GOT3 (cell line): ENCODE data around the gene KDM4E.
"Not testable (repeated sequence)": the region's sequence is repeated elsewhere in the genome, so short reads cannot be mapped to it uniquely, and the experiment has no call there.

Experiments used
- DNase-seq: peaks from one replicate; lab custom pipeline; 2025; ENCODE audit warnings: mixed read lengths; lab: John Stamatoyannopoulos, UW

The KDM4E gene

DNA sequence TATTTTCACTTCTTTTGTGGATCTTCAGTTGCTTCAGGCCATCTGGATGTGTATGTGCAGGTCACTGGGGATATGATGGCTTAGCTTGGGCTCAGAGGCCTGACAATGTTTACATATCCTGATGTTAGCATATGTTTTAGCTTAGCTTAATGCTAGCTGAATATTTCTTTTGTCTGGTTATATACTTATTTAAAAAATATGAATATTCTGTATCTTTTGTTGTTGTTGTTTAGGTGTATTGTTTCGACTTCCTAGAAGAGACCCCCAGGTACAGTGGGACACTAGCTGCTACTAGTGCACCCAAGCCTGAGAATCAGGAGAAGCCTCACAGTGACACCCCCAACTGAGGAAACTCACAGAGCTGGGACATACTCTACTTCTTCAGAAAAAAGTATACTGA is at the start of gene KDM4E:
KDM4E (plus strand) TSS at position 301 of the 400 bp plus-strand sequence. CDS start 300 bp downstream, outside the sequence.
- DNase-seq = no peak

DNA sequence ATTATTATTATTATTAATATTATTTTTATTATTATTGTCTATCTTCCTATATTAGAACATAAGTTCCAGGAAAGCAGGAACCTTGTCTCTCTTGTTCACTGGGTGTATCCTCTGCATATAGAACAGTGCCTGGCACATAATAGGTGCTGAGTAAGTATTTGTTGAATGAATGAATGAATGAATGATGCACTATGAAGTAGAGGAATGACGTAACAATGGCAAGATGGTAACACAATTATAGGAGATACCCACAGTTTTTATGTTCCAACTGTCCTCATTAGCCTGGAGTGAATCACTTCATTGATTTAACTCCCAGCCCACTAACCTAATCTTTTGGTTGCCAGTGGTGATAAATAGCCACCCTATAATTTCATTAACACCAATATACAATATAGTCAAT is 49.5 kb upstream of the KDM4E start:
- DNase-seq = no peak

DNA sequence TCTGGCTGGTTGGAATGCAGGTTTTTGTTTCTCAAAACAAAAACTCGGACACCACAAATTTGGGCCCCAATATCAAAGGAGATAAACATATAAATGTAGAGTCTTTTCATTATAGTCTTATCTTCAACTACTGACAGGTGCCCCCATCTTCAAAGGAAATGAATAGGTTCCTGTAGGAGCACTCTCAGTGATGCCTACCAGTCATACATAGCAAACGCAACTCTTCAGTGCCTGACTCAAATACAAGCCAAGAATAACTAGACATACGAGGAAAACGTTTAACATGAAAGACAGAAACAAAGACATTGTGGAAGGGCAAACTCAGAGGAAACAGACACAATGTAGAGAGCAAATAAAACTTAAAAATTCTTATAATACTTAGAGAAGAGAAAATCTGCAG is 37.7 kb upstream of the KDM4E start:
- no peak for DNase-seq

DNA sequence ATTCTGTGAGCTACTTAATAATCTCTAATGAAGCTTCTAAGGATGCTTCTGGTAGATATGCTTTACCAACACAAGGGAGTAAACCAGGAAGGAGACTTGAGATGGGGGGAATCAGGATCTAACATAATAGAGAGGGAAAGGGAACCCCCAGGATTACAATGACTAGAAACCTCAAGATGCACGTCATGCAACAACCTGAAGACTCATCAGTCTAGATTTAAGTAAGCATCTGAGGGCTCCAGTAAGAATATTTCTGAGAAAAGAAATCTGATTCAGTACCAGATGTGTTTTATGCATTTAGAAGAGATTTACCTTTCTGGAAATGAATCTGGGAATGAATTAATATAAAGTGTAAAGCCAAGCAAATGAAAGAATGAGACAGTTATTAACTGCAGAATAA is 36.3 kb upstream of the KDM4E start:
- no peak for DNase-seq

DNA sequence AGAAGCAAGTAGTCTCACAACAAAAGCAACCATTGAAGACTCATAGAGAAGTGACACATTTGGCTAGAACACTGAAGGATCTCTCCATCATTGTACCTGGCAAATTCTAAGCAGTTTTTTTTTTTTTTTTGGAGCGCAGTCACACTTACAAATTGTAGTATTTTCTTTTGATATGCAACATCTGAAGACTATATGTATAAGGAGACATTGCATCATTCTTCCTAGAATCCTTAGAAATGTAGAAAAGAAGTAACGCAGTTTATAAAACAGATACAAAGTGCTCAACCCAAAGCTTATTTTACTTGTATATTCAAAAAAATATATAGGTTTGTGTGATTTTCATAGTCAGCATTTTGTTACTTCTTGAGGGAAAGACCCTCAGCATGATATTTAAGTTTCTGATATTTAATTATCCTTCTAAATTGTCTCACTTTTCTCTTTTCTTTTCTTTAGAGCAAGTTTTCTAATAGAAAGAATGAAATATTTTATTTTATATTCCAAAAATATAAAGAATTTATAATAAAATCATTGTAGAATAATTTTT is 31.6 kb upstream of the KDM4E start:
- DNase-seq = no peak

DNA sequence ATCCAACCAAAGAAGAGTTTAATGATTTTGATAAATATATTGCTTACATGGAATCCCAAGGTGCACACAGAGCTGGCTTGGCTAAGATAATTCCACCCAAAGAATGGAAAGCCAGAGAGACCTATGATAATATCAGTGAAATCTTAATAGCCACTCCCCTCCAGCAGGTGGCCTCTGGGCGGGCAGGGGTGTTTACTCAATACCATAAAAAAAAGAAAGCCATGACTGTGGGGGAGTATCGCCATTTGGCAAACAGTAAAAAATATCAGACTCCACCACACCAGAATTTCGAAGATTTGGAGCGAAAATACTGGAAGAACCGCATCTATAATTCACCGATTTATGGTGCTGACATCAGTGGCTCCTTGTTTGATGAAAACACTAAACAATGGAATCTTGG is 27.6 kb upstream of the KDM4E start:
- no peak for DNase-seq

DNA sequence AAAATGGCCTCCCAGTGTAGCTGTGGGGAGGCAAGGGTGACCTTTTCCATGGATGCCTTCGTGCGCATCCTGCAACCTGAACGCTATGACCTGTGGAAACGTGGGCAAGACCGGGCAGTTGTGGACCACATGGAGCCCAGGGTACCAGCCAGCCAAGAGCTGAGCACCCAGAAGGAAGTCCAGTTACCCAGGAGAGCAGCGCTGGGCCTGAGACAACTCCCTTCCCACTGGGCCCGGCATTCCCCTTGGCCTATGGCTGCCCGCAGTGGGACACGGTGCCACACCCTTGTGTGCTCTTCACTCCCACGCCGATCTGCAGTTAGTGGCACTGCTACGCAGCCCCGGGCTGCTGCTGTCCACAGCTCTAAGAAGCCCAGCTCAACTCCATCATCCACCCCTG is 26.8 kb upstream of the KDM4E start:
- no peak for DNase-seq

DNA sequence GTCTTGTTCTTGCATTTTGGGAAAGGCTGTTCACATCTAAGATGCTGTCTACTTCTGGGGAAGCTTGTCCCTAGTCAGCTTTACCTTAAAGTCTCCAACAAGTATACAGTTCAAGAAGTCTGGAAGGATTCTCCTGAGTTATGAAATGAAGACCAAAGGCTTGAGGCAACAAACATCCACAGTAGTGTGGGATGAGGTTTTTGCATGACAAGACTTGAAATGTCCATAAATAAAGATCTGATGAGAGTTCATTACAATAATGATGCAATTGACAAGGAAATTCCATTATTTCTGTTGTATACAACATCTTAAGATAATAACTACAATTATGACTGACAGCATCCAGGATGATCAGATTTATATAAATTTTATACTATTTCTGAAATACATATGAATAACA is 21.3 kb upstream of the KDM4E start:
- no peak for DNase-seq

DNA sequence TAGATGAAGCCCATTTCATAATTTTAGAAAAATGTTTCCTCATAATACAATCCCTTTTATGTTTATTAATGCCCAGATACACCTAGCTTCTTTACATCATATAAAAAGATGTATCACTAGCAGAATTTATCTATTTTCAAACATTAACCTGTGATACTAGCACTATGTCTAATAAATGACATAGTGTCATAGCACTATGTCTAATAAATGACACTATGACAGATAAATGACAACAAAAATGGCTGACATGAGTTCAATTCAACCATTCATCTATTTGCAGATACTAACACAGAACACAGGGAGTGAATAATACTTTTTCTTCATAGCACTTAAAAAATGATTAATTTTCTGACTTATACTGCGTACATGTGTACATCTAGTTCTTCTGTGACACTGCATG is 19.4 kb upstream of the KDM4E start:
- DNase-seq = no peak

DNA sequence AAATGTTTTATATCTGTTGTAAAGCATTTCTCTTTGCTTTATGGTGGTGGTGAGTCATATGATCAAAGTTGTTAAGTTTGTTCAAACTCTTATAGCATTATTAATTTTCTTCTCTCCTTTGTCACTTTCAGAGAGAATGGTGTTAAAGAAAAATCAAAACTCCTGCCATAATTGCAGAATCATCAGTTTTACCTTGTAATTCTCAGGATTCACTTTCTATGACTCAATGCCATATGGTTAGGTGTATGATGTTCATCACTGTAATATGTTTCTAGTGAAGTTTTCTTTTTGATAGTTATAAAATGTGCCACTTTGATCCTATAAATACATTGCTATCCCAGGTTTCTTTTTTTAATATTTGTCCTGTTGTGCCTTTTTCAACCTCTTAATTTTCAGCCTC is 13.7 kb upstream of the KDM4E start:
- no peak for DNase-seq

DNA sequence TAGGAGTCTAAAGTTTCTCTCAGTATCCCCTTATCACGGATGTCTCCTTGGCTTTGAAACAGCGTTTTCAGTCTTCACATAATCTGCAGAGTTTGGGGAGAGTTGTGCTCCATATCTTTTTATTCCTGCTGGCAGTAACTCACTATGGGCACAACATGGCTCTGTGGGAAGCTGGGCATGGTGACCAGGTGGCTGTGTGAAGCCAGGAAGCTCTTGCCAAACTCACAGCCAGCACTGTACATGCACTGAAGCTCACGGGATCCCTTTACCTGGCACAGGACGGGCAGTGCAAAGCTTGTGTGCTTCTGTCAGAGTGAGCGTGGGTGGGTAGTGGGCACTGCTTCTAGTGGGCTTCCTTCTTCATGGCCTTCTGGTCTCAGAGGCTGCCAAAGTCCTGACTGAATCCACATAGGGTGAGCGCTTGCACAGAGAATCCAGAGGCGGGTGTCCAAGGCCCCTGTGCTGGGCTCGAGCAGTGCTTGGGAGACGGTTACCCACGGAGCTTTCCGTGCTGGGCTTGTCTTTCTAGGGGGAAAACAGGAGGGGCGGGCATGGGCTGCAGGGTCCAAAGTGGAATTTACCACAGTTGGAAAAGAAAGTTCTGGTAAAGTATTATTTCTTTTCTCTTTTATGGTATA is 10.8 kb upstream of the KDM4E start:
- no peak for DNase-seq

DNA sequence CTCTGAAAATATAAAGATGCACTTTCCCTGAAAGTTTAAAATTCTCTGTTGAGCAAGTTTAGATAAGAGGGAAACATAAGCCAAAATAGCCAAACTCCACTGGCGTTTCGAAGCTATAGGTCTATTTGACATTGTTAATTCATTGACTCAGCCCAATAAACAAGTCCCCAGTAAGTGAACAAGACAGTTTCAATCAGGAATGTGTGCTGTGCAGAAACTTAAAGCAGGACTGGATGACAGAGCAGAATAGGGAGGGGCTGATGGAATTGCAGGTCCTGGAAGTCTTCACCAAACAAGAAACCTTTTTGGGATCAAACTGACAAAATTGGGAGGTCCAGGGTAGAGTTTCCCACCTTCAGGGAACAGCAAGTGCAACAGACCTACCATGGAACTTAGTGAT is 8.9 kb upstream of the KDM4E start:
- DNase-seq = no peak

DNA sequence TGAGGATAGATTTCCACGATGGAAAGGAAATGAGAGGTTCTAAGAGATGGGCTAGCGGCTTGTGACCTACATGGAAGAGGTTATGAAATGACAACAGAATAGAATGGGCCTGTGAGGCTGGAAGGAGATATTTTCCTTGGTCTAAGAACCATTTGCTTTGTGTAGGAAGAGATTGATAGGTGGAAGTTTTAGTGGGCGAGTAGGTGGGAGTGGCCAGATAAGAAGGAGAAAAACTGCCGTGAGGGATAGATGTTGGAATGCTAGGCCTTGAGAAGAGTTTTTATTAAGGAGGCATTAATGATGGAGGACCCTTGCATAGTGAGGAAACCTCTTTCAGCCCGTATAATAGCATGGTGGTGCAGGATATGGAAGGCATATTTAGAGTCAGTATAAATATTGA is 3.6 kb upstream of the KDM4E start:
- not testable (repeated sequence) for DNase-seq

DNA sequence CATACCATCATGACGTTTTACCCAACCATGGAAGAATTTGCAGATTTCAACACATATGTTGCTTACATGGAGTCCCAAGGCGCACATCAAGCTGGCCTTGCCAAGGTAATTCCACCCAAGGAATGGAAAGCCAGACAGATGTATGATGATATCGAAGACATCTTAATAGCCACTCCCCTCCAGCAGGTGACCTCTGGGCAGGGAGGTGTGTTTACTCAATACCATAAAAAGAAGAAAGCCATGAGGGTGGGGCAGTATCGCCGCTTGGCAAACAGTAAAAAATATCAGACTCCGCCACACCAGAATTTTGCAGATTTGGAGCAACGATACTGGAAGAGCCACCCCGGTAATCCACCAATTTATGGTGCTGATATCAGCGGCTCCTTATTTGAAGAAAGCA is 536 bp downstream of the KDM4E start:
- DNase-seq = not testable (repeated sequence)

DNA sequence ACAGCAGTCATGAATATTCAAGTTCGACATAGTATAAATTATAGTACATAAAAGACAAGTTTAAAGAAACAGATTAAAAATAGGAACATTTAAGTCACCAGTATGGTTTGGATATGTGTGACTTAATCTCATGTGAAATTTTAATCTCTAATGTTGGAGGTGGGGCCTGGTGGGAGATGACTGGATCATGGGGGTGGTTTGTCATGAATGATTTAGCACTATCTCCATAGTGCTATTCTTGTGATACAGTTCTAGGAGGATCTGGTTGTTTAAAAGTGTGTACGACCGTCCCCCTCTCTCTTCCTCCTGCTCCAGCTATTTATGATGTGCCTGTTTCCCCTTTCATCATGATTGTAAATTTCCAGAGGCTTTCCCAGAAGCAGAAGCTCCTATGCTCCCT is 3.3 kb downstream of the KDM4E start:
- no peak for DNase-seq

DNA sequence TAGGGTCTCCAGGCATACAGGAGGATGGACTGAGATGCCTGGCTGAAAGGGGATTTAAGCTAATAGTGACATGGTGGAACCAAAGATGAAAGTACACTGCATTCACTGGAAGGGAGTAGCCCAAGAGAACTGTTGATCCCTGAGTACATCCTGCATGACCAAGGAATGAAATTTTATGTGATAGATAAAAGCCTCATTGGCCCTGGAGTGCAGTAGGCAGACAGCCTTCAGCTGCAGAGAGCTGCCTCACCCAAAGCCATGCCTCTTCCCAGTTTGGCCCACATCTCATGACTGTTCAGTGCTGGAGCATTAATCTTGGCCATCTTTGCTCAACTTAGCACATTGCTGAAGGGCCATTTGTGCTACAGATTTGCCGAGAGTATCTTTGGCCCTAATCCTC is 8.0 kb downstream of the KDM4E start:
- DNase-seq = no peak

DNA sequence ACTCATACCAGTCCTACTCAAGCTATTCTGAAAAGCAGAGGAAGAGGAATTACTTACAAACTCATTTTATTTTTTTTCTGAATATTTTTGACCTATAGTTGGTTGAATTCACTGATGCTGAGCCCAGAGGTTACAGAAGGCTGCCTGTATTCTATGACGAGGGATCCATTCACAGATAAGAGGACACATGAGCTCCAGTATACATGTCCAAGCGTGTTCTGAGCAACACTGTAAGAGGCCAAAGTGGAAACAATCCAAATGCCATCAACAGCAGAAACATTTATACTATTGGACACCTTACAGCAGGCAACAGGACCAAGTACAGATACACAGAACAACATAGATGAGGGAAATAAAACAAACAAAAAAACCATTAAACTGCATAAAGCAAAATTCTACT is 10.3 kb downstream of the KDM4E start:
- DNase-seq = no peak

DNA sequence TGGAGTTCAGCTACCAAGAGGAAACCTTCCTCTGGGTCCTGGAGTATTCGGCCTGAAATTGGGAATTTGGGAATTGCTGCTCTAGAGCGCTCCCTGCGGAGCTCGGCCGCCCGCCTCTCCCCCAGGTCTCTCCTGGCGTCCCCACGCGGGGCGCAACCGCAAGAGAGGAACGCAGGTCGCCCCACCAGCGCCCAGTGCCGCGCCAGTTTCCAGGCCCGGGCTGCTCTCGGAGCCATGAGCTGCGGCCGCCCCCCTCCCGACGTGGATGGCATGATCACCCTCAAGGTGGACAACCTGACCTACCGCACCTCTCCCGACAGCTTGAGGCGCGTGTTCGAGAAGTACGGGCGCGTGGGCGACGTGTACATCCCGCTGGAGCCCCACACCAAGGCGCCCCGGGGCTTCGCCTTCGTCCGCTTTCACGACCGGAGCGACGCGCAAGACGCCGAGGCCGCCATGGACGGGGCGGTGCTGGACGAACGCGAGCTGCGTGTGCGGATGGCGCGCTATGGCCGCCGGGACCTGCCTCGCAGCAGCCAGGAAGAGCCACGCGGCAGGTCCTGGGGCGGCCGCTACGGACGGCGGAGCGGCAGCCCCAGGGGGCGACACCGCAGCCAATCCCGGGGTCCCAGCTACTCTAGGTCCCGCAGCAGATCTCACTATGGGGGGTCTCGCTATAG is 12.4 kb downstream of the KDM4E start:
- not testable (repeated sequence) for DNase-seq

DNA sequence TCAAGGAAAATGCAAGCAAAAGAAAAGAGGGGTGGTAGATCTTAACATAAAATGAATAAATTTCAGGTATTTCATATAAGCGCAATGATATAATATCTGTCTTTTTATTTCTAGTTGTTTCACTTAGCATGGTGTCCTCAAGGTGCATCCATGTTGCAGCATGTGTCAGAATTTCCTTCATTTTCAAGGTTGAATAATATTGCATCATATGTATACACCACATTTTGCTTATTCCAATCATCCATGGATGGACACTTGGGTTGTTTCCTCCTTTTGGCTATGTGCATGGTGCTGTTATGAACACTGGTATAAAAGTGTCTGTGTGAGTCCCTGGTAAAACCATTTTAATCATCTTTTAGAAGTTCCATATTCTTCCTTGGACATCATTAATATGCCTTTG is 17.2 kb downstream of the KDM4E start:
- no peak for DNase-seq

DNA sequence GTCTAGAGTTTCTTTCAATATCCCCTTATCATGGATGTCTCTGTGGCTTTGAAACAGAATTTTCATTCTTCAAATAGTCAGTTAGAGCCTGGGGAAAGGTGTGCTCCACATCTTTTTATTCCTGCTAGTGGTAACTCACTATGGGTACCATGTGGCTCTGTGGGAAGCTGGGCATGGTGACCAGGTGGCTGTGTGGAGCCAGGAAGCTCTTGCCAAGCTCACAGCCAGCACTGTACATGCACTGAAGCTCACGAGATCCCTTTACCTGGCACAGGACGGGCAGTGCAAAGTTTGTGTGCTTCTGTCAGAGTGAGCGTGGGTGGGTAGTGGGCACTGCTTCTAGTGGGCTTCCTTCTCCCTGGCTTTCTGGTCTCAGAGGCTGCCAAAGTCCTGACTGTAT is 17.8 kb downstream of the KDM4E start:
- DNase-seq = no peak

DNA sequence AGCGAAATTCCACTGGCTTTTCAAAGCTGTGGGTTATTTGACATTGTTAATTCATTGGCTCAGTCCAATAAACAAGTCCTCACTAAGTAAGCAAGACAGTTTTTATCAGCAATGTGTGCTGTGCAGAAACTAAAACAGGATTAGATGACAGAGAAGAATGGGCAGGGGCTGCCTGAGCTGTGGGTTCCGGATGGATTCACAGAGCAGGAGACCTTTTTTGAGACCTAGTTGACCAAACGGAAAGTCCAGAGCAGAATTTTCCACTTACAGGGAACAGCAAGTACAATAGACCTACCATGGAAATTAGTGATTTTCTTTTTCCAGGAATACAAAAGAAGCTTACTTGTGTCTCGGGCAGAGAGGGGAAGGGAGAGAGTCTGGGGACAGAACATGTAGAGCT is 19.0 kb downstream of the KDM4E start:
- no peak for DNase-seq

DNA sequence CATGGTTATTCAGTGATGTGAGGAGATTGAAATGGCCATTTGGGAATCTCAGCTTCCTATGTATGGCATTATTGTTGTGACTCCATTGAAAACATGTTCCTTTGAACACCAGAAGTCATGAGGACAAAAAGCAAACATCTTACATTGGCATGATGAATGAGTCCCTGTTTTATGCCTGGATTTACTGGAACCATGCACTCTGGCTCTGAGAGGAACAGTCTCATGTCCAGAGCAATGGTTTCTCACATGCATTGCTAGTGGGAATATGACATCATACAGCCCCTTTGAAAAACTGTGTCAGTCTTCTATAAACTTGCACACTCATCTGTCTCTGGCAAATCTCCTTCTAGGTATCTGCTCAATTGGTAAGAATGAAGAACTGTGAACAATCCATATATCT is 20.8 kb downstream of the KDM4E start:
- DNase-seq = no peak

DNA sequence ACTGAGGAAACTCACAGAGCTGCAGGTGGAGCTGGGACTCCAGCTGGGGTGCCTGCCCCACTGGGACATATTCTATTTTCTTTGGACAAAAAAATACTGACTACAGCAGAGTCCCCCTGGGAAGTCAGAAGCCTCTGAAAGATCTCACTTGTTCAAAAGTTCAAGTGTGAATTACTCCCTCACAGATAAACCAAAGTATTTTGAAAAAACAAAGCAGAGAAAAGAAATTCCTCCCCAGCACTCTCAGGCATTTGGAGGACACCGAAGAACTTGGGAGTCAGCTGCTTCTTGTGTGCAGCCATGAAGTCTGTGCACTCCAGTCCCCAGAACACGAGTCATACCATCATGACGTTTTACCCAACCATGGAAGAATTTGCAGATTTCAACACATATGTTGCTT is 24.1 kb downstream of the KDM4E start, which contains the start of gene KDM4F:
KDM4F (plus strand) TSS at position 301 of the 400 bp plus-strand sequence.
- not testable (repeated sequence) for DNase-seq
